Omental fat pad (tissue), 4 donors: Measurements from ENCODE around the gene C2CD5. TPM values are rescaled to one million over a fixed set of nuclear protein-coding genes. Genes with fewer than 3 reads are reported as not detected.

Experiments used
- ATAC-seq: fragments of 150-250 bp; one replicate; pipeline ENCODE4 v1.9.1; 2016; ENCODE audit warnings: mild to moderate bottlenecking, moderate library complexity; ENCODE audit not compliant: low FRiP score
- DNase-seq: peaks from one replicate; pipeline ENCODE4 v3.0.0-alpha.2; 2019; ENCODE audit warnings: low spot score
- CTCF ChIP-seq, 3 donors: fragments of 450-650 bp; IDR thresholded peaks; one replicate each; pipeline ENCODE4 v1.5.1; 2016 to 2017; ENCODE audit warnings: antibody characterized with exemption in 3 of 3, mild to moderate bottlenecking in 3 of 3, moderate library complexity in 2 of 3
- total RNA-seq, 4 donors: library from RNA; depleted of rRNA; stranded (reverse); fragments of >200 nt; gene quantifications; one replicate each; pipeline ENCODE4 v1.1.0, GENCODE V29; 2016

C2CD5 gene
- total RNA-seq, 4 donors from 2014 or later, result 19.0 to 56.1 (median 26.7) TPM

- ATAC-seq, result peak; percentile 51
- DNase-seq, result peak; percentile 29
- no peak for TF ChIP-seq CTCF (IDR thresholded peaks at IDR 0.05)
Observed at GRCh38 chr12:22543246-22544037, 900 bp downstream of the C2CD5 start.

GRCh38 chr12:22541496-22542155 lies 2.7 kb downstream of the C2CD5 start:
- DNase-seq, result no peak
- no peak for TF ChIP-seq CTCF (IDR thresholded peaks at IDR 0.05)

GRCh38 chr12:22539055-22539454 lies 5.3 kb downstream of the C2CD5 start:
- no peak for TF ChIP-seq CTCF (IDR thresholded peaks at IDR 0.05)
- ATAC-seq (no peak), DNase-seq (no peak)

More at GRCh38 chr12:22541496-22542155, 2.7 kb downstream of the C2CD5 start:
- no peak for ATAC-seq

- ATAC-seq, result no peak
- no peak for DNase-seq
Observed at GRCh38 chr12:22538311-22538710, 6.0 kb downstream of the C2CD5 start.

GRCh38 chr12:22536971-22537544 lies 7.3 kb downstream of the C2CD5 start:
- DNase-seq (no peak), ATAC-seq (no peak)
- TF ChIP-seq CTCF (IDR thresholded peaks at IDR 0.05), result no peak

More at GRCh38 chr12:22538311-22538710, 6.0 kb downstream of the C2CD5 start:
- TF ChIP-seq CTCF (IDR thresholded peaks at IDR 0.05), result no peak

GRCh38 chr12:22536346-22536945 lies 7.9 kb downstream of the C2CD5 start:
- ATAC-seq, result no peak
- TF ChIP-seq CTCF (IDR thresholded peaks at IDR 0.05), result no peak
- no peak for DNase-seq
